ENCODE data around the gene FAM13A.

- TF ChIP-seq CTCF (IDR thresholded peaks at IDR 0.05; ENCODE audit: poor library complexity) (no peak), EZH2 (IDR thresholded peaks at IDR 0.05; ENCODE audit: borderline replicate concordance) (no peak)
These were observed 35.3 kb downstream of the FAM13A start for GRCh38 chr4:89021684-89022083.

Measured in hepatocyte (in vitro differentiated cells).